K562 (cell line): ENCODE data around the gene TXNIP. TPM values are rescaled to one million over a fixed set of nuclear protein-coding genes. Genes with fewer than 3 reads are reported as not detected.

Experiments
- ARHGAP35 ChIP-seq: fragments of 450-650 bp; IDR thresholded peaks from 2 replicates; pipeline ENCODE4 v1.6.1; 2018; ENCODE audit not compliant: partially characterized antibody
- BRCA1 ChIP-seq, 2 experiments: fragments of 450-650 bp in 1 of 2; sonication (generic) in 1 of 2; formaldehyde crosslinking in 1 of 2; IDR thresholded peaks; 2 replicates each; pipeline versions ENCODE4 v1.5.0 to v1.6.1; 2017 to 2020; ENCODE audit warnings: mild to moderate bottlenecking in 1 of 2, missing genetic modification reagents in 1 of 2
- CC2D1A ChIP-seq: fragments of 450-650 bp; IDR thresholded peaks from 2 replicates; pipeline ENCODE4 v1.6.1; 2017; ENCODE audit warnings: mild to moderate bottlenecking
- DIDO1 ChIP-seq: fragments of 450-650 bp; IDR thresholded peaks from 2 replicates; pipeline ENCODE4 v1.6.1; 2016; ENCODE audit warnings: low read depth, missing biosample characterization, missing genetic modification characterization
- FIP1L1 ChIP-seq: fragments of 200-400 bp; formaldehyde crosslinking; IDR thresholded peaks from 2 replicates; pipeline ENCODE4 v1.6.1; 2018; ENCODE audit warnings: mild to moderate bottlenecking, low read depth, low read length; ENCODE audit not compliant: poor library complexity, severe bottlenecking
- MECOM ChIP-seq: fragments of 250-450 bp; sonication (Bioruptor Pico); IDR thresholded peaks from 2 replicates; pipeline ENCODE4 v1.8.0; 2022; ENCODE audit warnings: inconsistent platforms
- NCOA4 ChIP-seq: fragments of 450-650 bp; IDR thresholded peaks from 2 replicates; pipeline ENCODE4 v1.6.1; 2018; ENCODE audit warnings: mild to moderate bottlenecking; ENCODE audit not compliant: partially characterized antibody
- NFRKB ChIP-seq: fragments of 450-650 bp; IDR thresholded peaks from 2 replicates; pipeline ENCODE4 v1.6.1; 2016; ENCODE audit warnings: low read depth
- RAD21 ChIP-seq, 2 experiments: fragments of 250-450 bp in 1 of 2; fragments of 450-650 bp in 1 of 2; sonication (Bioruptor Pico) in 1 of 2; formaldehyde crosslinking in 1 of 2; IDR thresholded peaks in 1 of 2; conservative IDR thresholded peaks in 1 of 2; 2 replicates each; pipeline versions ENCODE4 v1.4.0 to v1.8.0; 2020 to 2022; ENCODE audit warnings: mild to moderate bottlenecking in 2 of 2, moderate library complexity in 1 of 2
- SMAD1 ChIP-seq: fragments of 150-350 bp; IDR thresholded peaks from 2 replicates; pipeline ENCODE4 v1.6.1; 2014; ENCODE audit warnings: low read length, low read depth; ENCODE audit not compliant: partially characterized antibody
- ZNF408 ChIP-seq: fragments of 250-450 bp; sonication (Bioruptor Pico); IDR thresholded peaks from 2 replicates; pipeline ENCODE4 v1.4.0; 2020; ENCODE audit warnings: low read depth, mild to moderate bottlenecking, moderate library complexity
- polyA plus RNA-seq, 8 experiments: library from polyadenylated mRNA; depleted of rRNA in 4 of 8; stranded (reverse) in 5 of 8; unstranded in 3 of 8; fragments of >200 nt; fragmentation: Nextera tagmentation in 2 of 8; fragmentation: Illumina TruSeq in 1 of 8; extraction: Ambion mirVana in 2 of 8; extraction: Trizol in 1 of 8; gene quantifications; 2 replicates each; pipeline versions ENCODE4 v1.2.1 to v1.2.3, GENCODE V29; 2011 to 2014; ENCODE audit warnings: inconsistent platforms in 1 of 8, missing spikeins in 1 of 8
- total RNA-seq, 7 experiments: library from RNA; depleted of rRNA in 6 of 7; stranded (reverse); fragments of >200 nt in 6 of 7; fragmentation: Illumina TruSeq in 2 of 7; extraction: Trizol in 2 of 7; gene quantifications; 2 replicates each; pipeline versions ENCODE4 v1.2.1 to v1.2.3, GENCODE V29; 2011 to 2021; ENCODE audit warnings: low replicate concordance in 1 of 7
- TF ChIP-seq, protein P1 (sequence below): fragments of 250-450 bp; sonication (Bioruptor Pico); IDR thresholded peaks from 2 replicates; pipeline ENCODE4 v1.5.1; 2021; ENCODE audit warnings: mild to moderate bottlenecking
- TF ChIP-seq, protein P2 (sequence below): fragments of 200-600 bp; sonication (generic); IDR thresholded peaks from one replicate; pipeline ENCODE4 v1.6.1; 2012; ENCODE audit warnings: mild to moderate bottlenecking, low read depth, low read length, inconsistent platforms

TXNIP gene
- total and polyA plus RNA-seq, 9 of the 15 experiments (the other 6 are each of a cell fraction or from before 2014, with no cell fraction given): 120 to 499 (median 257) TPM

DNA sequence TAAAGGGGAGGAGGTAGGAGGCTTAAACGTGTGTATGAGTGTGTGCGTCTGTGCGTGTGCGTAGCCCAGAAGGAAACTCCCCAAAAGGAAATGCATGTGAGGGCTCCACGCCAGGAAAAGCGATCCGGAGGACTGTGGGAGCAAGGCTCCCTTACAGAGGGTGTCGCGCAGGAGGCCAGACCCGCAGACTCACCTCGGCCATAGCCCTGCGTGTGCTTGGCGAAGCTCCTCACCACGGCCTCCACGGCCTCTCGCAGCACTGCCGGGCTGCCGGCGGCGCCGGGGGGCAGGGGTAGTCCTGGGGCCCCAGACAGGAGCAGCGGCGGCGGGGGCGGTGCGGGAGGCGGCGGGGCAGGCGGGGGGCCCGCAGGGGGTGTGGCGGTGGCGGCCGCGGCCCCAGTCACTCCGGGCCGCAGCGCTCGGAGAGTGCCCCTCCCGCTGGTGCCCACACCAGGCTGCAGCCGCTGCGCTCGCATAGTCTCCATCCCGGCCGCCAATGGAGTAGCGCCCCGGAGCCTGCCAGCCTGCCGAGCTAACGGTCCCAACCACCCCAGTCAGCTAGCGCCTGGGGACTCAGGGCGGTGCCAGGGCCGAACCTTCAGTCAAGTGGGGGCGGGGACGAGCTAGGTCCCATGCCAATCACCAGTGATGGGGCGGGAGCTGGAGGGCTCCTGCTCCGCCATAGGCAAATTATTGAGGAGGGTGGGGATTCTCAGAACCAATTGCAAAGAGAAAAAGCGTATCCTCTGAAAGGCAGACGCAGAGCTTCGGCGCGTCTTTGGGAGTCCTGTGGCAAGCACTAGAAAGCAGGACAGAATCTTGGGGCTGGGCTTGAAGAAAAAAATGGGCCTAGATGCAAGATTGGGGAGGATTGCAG, 38.7 kb downstream of the TXNIP start, which contains the start of gene LIX1L (continued):
- TF ChIP-seq, protein P1, sequence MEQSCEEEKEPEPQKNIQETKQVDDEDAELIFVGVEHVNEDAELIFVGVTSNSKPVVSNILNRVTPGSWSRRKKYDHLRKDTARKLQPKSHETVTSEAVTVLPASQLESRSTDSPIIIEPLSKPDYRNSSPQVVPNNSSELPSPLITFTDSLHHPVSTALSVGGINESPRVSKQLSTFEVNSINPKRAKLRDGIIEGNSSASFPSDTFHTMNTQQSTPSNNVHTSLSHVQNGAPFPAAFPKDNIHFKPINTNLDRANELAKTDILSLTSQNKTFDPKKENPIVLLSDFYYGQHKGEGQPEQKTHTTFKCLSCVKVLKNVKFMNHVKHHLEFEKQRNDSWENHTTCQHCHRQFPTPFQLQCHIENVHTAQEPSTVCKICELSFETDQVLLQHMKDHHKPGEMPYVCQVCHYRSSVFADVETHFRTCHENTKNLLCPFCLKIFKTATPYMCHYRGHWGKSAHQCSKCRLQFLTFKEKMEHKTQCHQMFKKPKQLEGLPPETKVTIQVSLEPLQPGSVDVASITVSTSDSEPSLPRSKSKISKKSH (CRISPR knock-in tag): no peak
- TF ChIP-seq, protein P2, sequence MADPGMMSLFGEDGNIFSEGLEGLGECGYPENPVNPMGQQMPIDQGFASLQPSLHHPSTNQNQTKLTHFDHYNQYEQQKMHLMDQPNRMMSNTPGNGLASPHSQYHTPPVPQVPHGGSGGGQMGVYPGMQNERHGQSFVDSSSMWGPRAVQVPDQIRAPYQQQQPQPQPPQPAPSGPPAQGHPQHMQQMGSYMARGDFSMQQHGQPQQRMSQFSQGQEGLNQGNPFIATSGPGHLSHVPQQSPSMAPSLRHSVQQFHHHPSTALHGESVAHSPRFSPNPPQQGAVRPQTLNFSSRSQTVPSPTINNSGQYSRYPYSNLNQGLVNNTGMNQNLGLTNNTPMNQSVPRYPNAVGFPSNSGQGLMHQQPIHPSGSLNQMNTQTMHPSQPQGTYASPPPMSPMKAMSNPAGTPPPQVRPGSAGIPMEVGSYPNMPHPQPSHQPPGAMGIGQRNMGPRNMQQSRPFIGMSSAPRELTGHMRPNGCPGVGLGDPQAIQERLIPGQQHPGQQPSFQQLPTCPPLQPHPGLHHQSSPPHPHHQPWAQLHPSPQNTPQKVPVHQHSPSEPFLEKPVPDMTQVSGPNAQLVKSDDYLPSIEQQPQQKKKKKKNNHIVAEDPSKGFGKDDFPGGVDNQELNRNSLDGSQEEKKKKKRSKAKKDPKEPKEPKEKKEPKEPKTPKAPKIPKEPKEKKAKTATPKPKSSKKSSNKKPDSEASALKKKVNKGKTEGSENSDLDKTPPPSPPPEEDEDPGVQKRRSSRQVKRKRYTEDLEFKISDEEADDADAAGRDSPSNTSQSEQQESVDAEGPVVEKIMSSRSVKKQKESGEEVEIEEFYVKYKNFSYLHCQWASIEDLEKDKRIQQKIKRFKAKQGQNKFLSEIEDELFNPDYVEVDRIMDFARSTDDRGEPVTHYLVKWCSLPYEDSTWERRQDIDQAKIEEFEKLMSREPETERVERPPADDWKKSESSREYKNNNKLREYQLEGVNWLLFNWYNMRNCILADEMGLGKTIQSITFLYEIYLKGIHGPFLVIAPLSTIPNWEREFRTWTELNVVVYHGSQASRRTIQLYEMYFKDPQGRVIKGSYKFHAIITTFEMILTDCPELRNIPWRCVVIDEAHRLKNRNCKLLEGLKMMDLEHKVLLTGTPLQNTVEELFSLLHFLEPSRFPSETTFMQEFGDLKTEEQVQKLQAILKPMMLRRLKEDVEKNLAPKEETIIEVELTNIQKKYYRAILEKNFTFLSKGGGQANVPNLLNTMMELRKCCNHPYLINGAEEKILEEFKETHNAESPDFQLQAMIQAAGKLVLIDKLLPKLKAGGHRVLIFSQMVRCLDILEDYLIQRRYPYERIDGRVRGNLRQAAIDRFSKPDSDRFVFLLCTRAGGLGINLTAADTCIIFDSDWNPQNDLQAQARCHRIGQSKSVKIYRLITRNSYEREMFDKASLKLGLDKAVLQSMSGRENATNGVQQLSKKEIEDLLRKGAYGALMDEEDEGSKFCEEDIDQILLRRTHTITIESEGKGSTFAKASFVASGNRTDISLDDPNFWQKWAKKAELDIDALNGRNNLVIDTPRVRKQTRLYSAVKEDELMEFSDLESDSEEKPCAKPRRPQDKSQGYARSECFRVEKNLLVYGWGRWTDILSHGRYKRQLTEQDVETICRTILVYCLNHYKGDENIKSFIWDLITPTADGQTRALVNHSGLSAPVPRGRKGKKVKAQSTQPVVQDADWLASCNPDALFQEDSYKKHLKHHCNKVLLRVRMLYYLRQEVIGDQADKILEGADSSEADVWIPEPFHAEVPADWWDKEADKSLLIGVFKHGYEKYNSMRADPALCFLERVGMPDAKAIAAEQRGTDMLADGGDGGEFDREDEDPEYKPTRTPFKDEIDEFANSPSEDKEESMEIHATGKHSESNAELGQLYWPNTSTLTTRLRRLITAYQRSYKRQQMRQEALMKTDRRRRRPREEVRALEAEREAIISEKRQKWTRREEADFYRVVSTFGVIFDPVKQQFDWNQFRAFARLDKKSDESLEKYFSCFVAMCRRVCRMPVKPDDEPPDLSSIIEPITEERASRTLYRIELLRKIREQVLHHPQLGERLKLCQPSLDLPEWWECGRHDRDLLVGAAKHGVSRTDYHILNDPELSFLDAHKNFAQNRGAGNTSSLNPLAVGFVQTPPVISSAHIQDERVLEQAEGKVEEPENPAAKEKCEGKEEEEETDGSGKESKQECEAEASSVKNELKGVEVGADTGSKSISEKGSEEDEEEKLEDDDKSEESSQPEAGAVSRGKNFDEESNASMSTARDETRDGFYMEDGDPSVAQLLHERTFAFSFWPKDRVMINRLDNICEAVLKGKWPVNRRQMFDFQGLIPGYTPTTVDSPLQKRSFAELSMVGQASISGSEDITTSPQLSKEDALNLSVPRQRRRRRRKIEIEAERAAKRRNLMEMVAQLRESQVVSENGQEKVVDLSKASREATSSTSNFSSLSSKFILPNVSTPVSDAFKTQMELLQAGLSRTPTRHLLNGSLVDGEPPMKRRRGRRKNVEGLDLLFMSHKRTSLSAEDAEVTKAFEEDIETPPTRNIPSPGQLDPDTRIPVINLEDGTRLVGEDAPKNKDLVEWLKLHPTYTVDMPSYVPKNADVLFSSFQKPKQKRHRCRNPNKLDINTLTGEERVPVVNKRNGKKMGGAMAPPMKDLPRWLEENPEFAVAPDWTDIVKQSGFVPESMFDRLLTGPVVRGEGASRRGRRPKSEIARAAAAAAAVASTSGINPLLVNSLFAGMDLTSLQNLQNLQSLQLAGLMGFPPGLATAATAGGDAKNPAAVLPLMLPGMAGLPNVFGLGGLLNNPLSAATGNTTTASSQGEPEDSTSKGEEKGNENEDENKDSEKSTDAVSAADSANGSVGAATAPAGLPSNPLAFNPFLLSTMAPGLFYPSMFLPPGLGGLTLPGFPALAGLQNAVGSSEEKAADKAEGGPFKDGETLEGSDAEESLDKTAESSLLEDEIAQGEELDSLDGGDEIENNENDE: no peak
- TF ChIP-seq BRCA1 (IDR thresholded peaks at IDR 0.05) (no peak), BRCA1 (CRISPR knock-in tag; IDR thresholded peaks at IDR 0.05) (no peak), SMAD1 (no peak), RAD21 (CRISPR knock-in tag; conservative IDR thresholded peaks at IDR 0.05 in 1 of 2, IDR thresholded peaks at IDR 0.05 in 1 of 2) (no peak), ZNF408 (no peak), NFRKB (no peak), DIDO1 (tag) (no peak), ARHGAP35 (no peak), NCOA4 (no peak), CC2D1A (no peak), MECOM (CRISPR knock-in tag) (no peak), FIP1L1 (no peak)
